ENCODE data around the gene RUNX2. TPM values are rescaled to one million over a fixed set of nuclear protein-coding genes. Genes with fewer than 3 reads are reported as not detected.
"Not testable (repeated sequence)": the region's sequence is repeated elsewhere in the genome, so short reads cannot be mapped to it uniquely, and the experiment has no call there.

RUNX2 gene
- polyA plus RNA-seq (2013), result 2.9 and 3.0 TPM in 2 replicates

DNA sequence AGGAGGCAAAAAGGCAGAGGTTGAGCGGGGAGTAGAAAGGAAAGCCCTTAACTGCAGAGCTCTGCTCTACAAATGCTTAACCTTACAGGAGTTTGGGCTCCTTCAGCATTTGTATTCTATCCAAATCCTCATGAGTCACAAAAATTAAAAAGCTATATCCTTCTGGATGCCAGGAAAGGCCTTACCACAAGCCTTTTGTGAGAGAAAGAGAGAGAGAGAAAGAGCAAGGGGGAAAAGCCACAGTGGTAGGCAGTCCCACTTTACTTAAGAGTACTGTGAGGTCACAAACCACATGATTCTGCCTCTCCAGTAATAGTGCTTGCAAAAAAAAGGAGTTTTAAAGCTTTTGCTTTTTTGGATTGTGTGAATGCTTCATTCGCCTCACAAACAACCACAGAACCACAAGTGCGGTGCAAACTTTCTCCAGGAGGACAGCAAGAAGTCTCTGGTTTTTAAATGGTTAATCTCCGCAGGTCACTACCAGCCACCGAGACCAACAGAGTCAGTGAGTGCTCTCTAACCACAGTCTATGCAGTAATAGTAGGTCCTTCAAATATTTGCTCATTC is at the start of gene RUNX2:
RUNX2 (plus strand) TSS at position 375 of the 567 bp plus-strand sequence. CDS start 397 bp downstream, outside the sequence.
- Histone ChIP-seq H3K4me3 (ENCODE audit: low read depth, low read length) (no peak within 1 kb of the TSS), H2BK12ac (ENCODE audit: low read length) (no peak within 1 kb of the TSS), H3K14ac (ENCODE audit: low read length) (no peak within 1 kb of the TSS), H3K79me2 (ENCODE audit: control insufficient read depth, insufficient read depth, low read length, poor library complexity) (no peaks in the 10 kb centered on the region), H4K91ac (ENCODE audit: low read depth, low read length) (no peak within 1 kb of the TSS), H3K4me1 (ENCODE audit: control insufficient read depth in 1 of 2, insufficient read depth in 2 of 2, low read length in 2 of 2) (no peaks in the 10 kb centered on the region), H3K27me3 (ENCODE audit: insufficient read depth, low read length) (no peaks in the 10 kb centered on the region), H2BK5ac (ENCODE audit: low read depth, low read length, poor library complexity) (no peak within 1 kb of the TSS), H3K79me1 (ENCODE audit: low read length) (no peaks in the 10 kb centered on the region), H4K8ac (ENCODE audit: low read depth, low read length) (peak within 1 kb of the TSS; percentile 47), H3K18ac (ENCODE audit: low read length) (no peak within 1 kb of the TSS), H3K23ac (ENCODE audit: low read length) (no peak within 1 kb of the TSS), H3K4ac (ENCODE audit: low read depth, low read length) (no peak within 1 kb of the TSS), H2BK120ac (ENCODE audit: insufficient read depth, low read length, poor library complexity) (no peak within 1 kb of the TSS), H2AK5ac (ENCODE audit: low read length) (no peak within 1 kb of the TSS), H4K12ac (ENCODE audit: low read depth, low read length) (no peak within 1 kb of the TSS), H3K27ac (ENCODE audit: low read depth, low read length) (no peak within 1 kb of the TSS), H3K4me2 (ENCODE audit: low read length) (peak within 1 kb of the TSS; percentile 48), H3K9ac (ENCODE audit: low read length) (no peak within 1 kb of the TSS), H3K36me3 (ENCODE audit: control insufficient read depth in 1 of 2, insufficient read depth in 2 of 2, low read length in 2 of 2) (no peaks in the 10 kb centered on the region), H2AFZ (ENCODE audit: insufficient read depth, low read length, poor library complexity) (no peak within 1 kb of the TSS), H3K9me3 (ENCODE audit: insufficient read depth, low read depth, low read length) (no peaks in the 10 kb centered on the region)
- no CpG with 5 or more reads among the region's 5 CpGs for WGBS (ENCODE audit: extremely low coverage, insufficient coverage, insufficient read length)
- no peak for DNase-seq

DNA sequence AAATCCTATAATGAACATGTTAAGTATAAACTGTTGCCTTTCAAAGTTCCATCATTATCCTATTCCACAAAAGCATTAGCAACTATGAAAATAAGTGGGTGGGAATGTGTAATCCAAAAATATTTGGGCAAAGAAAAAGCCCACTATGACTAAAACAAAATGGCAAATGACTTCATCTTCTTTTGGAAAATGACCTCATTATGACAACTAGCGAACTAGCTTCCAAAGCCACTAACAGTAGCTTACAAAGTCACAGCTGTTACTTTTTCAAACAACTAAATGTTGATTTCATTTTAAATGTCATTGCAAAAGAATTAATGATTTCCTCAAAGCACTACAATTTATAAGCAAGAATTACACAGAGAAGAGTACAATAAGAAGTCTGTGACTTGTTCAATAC is 49.8 kb upstream of the RUNX2 start:
- Histone ChIP-seq H3K79me2 (ENCODE audit: control insufficient read depth, insufficient read depth, low read length, poor library complexity) (no peaks in the 10 kb centered on the region), H3K9me3 (ENCODE audit: insufficient read depth, low read depth, low read length) (peaks cover 5% of the 10 kb centered on the region), H3K27me3 (ENCODE audit: insufficient read depth, low read length) (no peaks in the 10 kb centered on the region), H2AFZ (ENCODE audit: insufficient read depth, low read length, poor library complexity) (no peak overlapping the region), H2BK120ac (ENCODE audit: insufficient read depth, low read length, poor library complexity) (no peak overlapping the region), H3K4me3 (ENCODE audit: low read depth, low read length) (no peak overlapping the region), H2AK5ac (ENCODE audit: low read length) (no peak overlapping the region), H3K9ac (ENCODE audit: low read length) (no peak overlapping the region), H4K12ac (ENCODE audit: low read depth, low read length) (no peak overlapping the region), H3K18ac (ENCODE audit: low read length) (no peak overlapping the region), H3K14ac (ENCODE audit: low read length) (no peak overlapping the region), H3K4ac (ENCODE audit: low read depth, low read length) (no peak overlapping the region), H3K36me3 (ENCODE audit: control insufficient read depth in 1 of 2, insufficient read depth in 2 of 2, low read length in 2 of 2) (no peaks in the 10 kb centered on the region), H3K4me2 (ENCODE audit: low read length) (no peak overlapping the region), H4K8ac (ENCODE audit: low read depth, low read length) (no peak overlapping the region), H3K23ac (ENCODE audit: low read length) (no peak overlapping the region), H4K91ac (ENCODE audit: low read depth, low read length) (no peak overlapping the region), H3K4me1 (ENCODE audit: control insufficient read depth in 1 of 2, insufficient read depth in 2 of 2, low read length in 2 of 2) (no peaks in the 10 kb centered on the region), H3K79me1 (ENCODE audit: low read length) (no peaks in the 10 kb centered on the region), H3K27ac (ENCODE audit: low read depth, low read length) (no peak overlapping the region), H2BK12ac (ENCODE audit: low read length) (no peak overlapping the region), H2BK5ac (ENCODE audit: low read depth, low read length, poor library complexity) (no peak overlapping the region)
- WGBS (ENCODE audit: extremely low coverage, insufficient coverage, insufficient read length), result no CpG with 5 or more reads among the region's 1 CpG
- no peak for DNase-seq

GRCh38 chr6:45286707-45287106 is 41.4 kb upstream of the RUNX2 start:
- not testable (repeated sequence) for H2AFZ ChIP-seq (ENCODE audit: insufficient read depth, low read length, poor library complexity); H3K18ac ChIP-seq (ENCODE audit: low read length); H2BK5ac ChIP-seq (ENCODE audit: low read depth, low read length, poor library complexity); H3K27me3 ChIP-seq (ENCODE audit: insufficient read depth, low read length); H3K79me1 ChIP-seq (ENCODE audit: low read length); H3K4me3 ChIP-seq (ENCODE audit: low read depth, low read length); H3K4me1 ChIP-seq (ENCODE audit: control insufficient read depth in 1 of 2, insufficient read depth in 2 of 2, low read length in 2 of 2); H4K8ac ChIP-seq (ENCODE audit: low read depth, low read length); H3K14ac ChIP-seq (ENCODE audit: low read length); DNase-seq; H3K36me3 ChIP-seq (ENCODE audit: control insufficient read depth in 1 of 2, insufficient read depth in 2 of 2, low read length in 2 of 2); H3K4me2 ChIP-seq (ENCODE audit: low read length); H2AK5ac ChIP-seq (ENCODE audit: low read length); H4K91ac ChIP-seq (ENCODE audit: low read depth, low read length); H3K9ac ChIP-seq (ENCODE audit: low read length); H2BK120ac ChIP-seq (ENCODE audit: insufficient read depth, low read length, poor library complexity); H3K23ac ChIP-seq (ENCODE audit: low read length); H3K79me2 ChIP-seq (ENCODE audit: control insufficient read depth, insufficient read depth, low read length, poor library complexity); H3K9me3 ChIP-seq (ENCODE audit: insufficient read depth, low read depth, low read length); H3K4ac ChIP-seq (ENCODE audit: low read depth, low read length); H2BK12ac ChIP-seq (ENCODE audit: low read length); H3K27ac ChIP-seq (ENCODE audit: low read depth, low read length); H4K12ac ChIP-seq (ENCODE audit: low read depth, low read length)
- WGBS (ENCODE audit: extremely low coverage, insufficient coverage, insufficient read length), result no CpG with 5 or more reads among the region's 3 CpGs

DNA sequence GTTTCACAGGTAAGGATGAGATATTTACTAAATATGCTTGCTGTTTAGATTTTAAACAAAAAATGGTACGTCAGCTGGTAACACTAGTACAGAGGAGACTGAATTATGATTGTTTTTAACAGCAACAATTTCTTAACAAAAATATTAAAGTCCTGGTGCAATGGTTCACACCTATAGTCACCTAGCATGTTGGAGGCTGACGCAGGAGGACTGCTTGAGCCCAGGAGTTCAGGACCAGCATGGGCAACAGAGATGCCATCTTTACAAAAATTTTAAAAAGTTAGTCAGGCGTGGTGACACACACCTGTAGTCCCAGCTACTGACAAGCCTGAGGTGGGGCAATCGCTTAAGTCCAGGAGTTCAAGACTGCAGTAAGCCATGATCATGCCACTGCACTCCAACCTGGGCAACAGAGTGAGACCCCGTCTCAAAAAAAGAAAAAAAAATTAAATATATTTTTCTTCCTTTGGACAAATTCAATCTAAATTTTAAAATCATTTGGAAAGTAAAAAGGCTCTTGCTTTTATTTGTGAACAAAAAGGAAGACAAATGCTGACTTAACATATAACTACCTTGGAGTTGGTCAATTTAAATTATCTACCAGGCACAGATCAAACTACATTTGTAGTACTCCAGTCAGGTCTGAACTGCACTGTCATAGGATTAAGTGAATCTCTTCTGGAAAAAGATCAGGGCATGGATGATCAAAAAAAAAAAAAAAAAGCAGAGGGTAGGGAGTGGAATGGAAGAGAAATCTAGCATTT is 38.2 kb upstream of the RUNX2 start:
- Histone ChIP-seq H2AFZ (ENCODE audit: insufficient read depth, low read length, poor library complexity) (no peak overlapping the region), H3K36me3 (ENCODE audit: control insufficient read depth in 1 of 2, insufficient read depth in 2 of 2, low read length in 2 of 2) (no peaks in the 10 kb centered on the region), H3K14ac (ENCODE audit: low read length) (no peak overlapping the region), H3K9me3 (ENCODE audit: insufficient read depth, low read depth, low read length) (no peaks in the 10 kb centered on the region), H2AK5ac (ENCODE audit: low read length) (no peak overlapping the region), H3K4ac (ENCODE audit: low read depth, low read length) (no peak overlapping the region), H2BK120ac (ENCODE audit: insufficient read depth, low read length, poor library complexity) (no peak overlapping the region), H3K18ac (ENCODE audit: low read length) (no peak overlapping the region), H3K9ac (ENCODE audit: low read length) (no peak overlapping the region), H3K4me3 (ENCODE audit: low read depth, low read length) (no peak overlapping the region), H2BK5ac (ENCODE audit: low read depth, low read length, poor library complexity) (no peak overlapping the region), H3K23ac (ENCODE audit: low read length) (no peak overlapping the region), H4K12ac (ENCODE audit: low read depth, low read length) (no peak overlapping the region), H2BK12ac (ENCODE audit: low read length) (no peak overlapping the region), H3K79me1 (ENCODE audit: low read length) (no peaks in the 10 kb centered on the region), H4K91ac (ENCODE audit: low read depth, low read length) (no peak overlapping the region), H3K4me1 (ENCODE audit: control insufficient read depth in 1 of 2, insufficient read depth in 2 of 2, low read length in 2 of 2) (no peaks in the 10 kb centered on the region), H3K27me3 (ENCODE audit: insufficient read depth, low read length) (no peaks in the 10 kb centered on the region), H3K4me2 (ENCODE audit: low read length) (no peak overlapping the region), H3K79me2 (ENCODE audit: control insufficient read depth, insufficient read depth, low read length, poor library complexity) (no peaks in the 10 kb centered on the region), H3K27ac (ENCODE audit: low read depth, low read length) (no peak overlapping the region), H4K8ac (ENCODE audit: low read depth, low read length) (no peak overlapping the region)
- WGBS (ENCODE audit: extremely low coverage, insufficient coverage, insufficient read length), result no CpG with 5 or more reads among the region's 5 CpGs
- peak; percentile 72 to 88 for DNase-seq

Data from trophoblast cell (in vitro differentiated cells and primary cell).